GM18909 (cell line): ENCODE measurements around the gene ZNF763.
"Not testable (repeated sequence)": the region's sequence is repeated elsewhere in the genome, so short reads cannot be mapped to it uniquely, and the experiment has no call there.

Source experiments
- ATAC-seq: cut with Tn5 transposase; IDR thresholded peaks from one replicate; pipeline ENCODE4 v1.9.1; 2021; ENCODE audit warnings: mild to moderate bottlenecking; ENCODE audit not compliant: unreplicated experiment, poor library complexity

Gene ZNF763

DNA sequence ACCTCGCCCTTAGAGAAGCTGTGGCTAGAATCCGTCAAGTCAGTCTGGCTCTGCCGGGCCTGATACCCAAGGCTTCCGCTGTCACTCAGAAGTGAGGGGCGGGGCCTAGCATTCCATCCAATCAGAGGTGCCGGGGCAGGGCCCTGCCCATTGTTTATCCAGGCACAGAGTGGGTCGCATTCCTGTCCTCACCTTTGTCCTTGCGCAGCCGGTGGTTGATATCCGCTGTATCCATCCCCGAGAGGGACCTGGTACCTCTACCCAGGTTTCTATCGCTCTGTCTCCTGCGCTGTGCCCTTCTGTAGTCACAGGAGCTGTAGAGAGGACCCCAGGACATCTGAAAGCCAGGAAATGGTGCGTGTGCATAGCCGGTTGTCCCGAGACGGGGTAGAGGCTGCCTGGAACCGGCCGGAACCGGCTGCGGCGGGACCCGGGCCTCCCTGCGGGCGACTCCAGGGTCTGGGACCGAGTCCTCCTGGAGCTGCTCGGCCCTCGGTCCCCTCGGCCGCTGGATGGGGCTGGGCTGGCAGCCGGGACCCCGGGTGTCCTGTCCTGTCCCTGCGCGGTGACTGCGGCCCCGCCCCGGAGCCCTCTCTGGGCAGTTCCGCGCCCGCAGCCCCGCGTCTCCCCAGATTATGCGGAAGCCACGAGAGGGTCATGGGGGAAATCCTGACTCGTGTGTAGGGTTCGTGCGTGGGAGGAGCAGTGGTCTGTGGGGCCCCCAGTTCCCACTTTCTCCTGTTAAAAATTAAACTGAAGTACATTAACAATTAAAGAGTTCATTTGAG, at the start of gene ZNF763:
Gene ZNF763 (plus strand): TSS at position 183 of the 788 bp plus-strand sequence. CDS start 169 bp downstream, at position 352.
- peak; percentile 89 for ATAC-seq

DNA sequence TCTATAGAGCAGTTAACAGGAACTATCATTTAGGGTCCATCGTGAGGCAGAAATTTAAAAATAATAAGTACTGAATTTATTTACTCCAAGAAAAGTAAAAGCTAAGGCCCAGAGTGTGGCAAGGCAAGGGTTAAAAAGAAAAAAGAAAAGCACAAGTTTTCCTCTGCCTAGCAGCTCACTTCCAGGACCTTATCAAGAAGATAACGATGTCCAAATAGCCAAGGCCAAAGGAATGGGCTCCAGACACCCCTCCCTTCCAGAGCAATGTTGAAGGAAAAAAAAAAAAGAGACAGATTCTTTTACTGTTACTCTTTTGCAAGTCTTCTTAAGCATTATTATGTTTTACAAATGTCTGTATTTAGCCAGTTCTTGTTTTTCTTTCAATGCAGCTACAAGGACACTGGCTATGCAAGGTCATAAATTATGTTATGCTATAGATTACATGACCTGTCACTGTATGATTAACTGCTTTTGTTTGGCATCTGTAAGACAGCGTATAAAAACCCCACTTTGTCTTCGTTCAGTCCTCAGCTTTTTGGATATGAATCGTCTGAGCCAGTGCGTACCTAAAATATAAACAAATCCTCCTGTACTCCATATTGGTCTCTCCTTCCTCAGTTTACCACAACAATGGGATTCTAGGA, 42.9 kb upstream of the ZNF763 start:
- no peak for ATAC-seq

DNA sequence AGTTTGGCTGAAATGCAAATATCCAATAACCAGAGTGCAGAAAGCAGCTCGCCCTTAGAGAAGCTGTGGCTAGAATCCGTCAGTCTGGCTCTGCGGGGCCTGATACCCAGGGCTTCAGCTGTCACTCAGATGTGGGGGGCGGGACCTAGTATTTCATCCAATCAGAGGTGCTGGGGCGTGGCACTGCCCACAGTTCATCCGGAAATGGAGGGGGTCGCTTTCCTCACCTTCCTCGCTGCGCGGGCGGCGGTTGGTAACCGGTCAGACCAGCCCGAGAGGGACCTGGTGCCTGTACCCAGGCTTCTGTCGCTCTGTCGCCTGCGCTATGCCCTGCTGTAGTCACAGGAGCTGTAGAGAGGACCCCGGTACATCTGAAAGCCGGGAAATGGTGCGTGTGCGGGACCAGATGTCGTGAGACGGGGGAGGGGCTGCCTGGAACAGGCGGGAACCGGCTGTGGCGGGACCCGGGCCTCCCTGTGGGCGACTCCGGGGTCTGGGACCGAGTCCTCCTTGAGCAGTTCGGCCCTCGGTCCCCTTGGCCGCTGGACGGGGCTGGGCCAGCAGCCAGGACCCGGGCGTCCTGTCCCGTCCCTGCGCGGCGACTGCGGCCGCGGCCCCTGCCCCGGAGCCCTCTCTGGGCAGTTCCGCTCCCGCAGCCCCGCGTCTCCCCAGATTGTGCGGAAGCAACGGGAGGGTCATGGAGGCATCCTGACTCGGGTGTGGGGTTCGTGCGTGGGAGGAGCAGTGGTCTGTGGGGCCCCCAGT, 39.8 kb upstream of the ZNF763 start, which contains the start of gene ZNF700:
Gene ZNF700 (plus strand): TSS at position 222 of the 765 bp plus-strand sequence. CDS start 104 bp downstream, at position 326.
- ATAC-seq: peak; percentile 87

DNA sequence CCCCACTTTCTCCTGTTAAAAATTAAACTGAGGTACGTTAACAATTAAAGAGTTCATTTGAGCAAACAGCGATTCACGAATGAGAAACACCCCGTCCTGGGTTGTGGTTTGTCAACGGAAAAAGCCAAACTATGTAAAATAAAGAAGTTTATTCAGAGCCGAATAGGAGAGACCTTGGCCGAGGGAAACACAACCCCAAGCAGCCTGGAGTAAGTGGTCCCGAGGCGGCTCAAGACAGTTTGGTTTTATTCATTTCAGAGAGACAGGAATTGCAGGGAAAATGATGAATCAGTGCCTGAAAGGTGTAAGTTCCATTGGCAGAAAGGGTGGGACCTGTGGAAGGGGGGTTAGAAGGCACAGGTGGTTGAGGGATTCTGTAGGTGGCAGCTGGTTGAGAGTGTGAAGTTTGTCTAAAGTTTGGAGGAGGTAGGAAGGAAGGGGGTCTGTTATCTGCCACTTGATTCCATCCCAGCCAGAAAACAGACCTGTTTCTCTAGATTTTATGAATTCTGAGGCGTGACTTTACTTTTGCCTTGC, 39.1 kb upstream of the ZNF763 start:
- ATAC-seq: not testable (repeated sequence)

DNA sequence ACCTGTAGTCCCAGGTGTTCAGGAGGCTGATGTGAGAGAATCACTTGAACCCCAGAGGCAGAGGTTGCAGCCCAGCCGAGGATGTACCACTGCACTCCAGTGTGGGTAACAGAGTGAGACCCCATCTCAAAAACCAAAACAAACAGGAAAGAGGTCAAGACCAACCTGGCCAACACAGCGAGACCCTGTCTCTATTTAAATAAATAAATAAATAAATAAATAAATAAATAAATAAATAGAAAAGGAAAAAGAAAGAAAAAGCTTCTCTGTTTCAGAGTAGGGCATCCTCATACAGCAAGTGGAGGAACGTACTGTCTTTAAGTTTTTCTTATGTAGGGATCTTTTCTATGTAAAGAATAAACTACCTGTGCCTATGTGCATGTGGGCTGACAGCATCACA, 37.6 kb upstream of the ZNF763 start:
- no peak for ATAC-seq

DNA sequence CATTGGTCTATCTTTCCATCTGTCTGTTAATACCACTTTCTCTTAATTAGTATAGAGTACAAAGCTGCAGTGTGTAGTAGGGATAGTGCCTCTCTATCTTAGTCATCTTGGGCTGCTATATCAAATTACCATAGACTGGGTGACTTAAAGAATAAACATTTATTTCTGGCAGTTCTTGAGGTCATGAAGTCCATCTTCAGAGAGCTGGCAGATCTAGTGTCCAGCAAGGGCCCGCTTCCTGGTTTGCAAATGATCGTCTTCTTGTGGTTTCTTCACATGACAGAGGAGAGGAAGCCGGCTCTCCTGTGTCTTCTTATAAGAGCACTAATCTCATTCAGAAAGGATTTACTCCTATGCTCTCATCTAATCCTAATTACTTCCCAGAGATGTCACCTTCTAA, 33.8 kb upstream of the ZNF763 start:
- no peak for ATAC-seq

DNA sequence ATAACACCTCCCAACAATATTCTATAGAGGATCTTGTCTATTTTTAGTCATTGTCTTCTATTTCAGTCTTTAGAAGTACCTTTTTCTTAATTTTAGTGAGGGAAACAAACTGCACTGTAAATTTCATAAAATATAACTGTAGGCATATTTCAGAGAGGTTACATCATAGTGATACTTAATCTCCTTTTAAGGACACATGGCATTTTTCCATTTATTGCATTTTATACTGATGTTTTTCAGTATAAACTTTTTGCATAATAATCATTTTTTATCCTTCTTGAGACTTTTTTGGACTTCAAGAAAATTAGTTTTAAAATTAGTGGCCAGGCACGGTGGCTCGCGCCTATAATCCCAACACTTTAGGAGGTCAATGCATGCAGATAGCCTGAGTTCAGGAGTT, 33.3 kb upstream of the ZNF763 start:
- ATAC-seq: no peak

DNA sequence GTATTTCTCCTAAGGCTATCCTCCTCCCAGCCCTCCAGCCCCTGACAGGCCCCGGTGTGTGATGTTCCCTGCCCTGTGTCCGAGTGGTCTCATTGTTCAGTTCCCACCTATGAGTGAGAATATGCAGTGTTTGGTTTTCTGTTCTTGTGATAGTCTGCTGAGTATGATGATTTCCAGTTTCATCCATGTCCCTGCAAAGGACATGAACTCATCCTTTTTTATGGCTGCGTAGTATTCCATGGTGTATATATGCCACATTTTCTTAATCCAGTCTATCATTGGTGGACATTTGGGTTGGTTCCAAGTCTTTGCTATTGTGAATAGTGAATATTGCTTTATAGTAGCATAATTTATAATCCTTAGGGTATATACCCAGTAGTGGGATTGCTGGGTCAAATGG, 29.0 kb upstream of the ZNF763 start:
- ATAC-seq: not testable (repeated sequence)

DNA sequence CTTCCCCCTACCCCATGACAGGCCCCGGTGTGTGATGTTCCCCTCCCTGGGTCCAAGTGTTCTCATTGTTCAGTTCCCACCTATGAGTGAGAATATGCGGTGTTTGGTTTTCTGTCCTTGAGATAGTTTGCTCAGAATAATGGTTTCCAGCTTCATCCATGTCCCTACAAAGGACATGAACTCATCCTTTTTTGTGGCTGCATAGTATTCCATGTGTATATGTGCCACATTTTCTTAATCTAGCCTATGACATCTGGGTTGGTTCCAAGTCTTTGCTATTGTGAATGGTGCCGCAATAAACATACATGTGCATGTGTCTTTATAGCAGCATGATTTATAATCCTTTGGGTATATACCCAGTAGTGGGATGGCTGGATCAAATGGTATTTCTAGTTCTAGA, 26.5 kb upstream of the ZNF763 start:
- ATAC-seq: not testable (repeated sequence)

DNA sequence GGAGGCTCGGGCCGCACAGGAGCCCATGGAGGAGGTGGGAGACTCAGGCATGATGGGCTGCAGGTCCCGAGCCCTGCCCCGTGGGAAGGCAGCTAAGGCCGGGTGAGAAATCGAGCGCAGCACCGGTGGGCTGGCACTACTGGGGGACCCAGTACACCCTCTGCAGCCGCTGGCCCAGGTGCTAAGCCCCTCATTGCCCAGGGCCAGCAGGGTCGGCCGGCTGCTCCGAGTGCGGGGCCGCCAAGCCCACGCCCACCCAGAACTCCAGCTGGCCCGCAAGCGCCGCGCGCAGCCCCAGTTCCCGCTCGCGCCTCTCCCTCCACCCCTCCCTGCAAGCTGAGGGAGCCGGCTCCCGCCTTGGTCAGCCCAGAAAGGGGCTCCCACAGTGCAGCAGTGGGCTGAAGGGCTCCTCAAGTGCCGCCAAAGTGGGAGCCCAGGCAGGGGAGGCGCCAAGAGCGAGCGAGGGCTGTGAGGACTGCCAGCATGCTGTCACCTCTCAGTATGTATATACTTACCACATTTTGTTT, 23.4 kb upstream of the ZNF763 start:
- ATAC-seq: not testable (repeated sequence)

DNA sequence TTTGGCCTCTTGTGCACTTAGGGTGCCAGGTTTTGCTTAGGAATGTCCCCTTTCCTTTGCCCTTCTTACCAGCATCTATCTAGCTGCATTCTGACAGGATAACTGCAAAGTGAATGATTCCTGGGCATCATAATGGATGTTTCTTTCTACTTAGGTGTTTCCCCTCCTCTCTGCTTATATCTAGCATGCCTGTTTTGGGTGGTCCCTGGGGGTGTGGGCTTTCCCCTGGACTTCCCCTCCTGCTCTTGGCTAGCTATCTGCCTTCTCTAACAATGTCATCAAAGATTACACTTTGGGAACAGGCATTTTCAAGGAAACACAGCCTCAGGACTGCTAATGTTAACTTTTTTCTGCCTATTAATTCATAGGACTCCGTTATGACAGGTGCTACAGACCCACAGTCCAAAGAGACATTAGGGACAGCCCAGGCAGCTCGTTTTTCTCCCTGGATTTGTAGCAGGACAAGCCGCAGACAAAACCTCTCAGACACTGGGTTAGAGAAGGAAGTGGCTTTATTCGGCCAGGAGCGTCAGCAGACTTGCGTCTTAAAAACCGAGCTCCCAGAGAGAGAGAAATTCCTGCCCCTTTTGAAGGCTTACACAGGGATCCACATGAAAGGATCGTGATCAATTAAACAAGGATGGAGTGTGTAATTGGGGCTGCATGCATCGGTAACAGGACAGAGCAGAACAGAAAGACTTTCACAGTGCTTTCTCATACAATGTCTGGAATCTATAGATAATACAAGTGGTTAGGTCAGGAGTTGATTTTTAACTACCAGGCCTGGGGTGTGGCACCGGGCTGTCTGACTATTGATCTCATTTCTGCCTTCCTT, 22.6 kb upstream of the ZNF763 start:
- no peak for ATAC-seq

DNA sequence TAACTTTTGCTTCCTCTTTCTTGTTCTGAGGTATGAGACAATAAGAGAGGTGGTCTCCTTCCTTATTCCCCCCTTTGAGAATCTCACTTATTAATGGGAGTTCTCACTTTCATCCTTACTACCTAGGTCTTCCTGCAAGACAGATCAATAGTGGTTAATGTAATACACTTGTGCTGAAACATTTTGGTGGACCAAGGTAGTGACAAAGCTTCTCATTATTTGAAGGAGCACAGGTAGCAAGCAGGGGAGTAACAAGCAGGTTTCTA, 22.1 kb upstream of the ZNF763 start:
- ATAC-seq: no peak

DNA sequence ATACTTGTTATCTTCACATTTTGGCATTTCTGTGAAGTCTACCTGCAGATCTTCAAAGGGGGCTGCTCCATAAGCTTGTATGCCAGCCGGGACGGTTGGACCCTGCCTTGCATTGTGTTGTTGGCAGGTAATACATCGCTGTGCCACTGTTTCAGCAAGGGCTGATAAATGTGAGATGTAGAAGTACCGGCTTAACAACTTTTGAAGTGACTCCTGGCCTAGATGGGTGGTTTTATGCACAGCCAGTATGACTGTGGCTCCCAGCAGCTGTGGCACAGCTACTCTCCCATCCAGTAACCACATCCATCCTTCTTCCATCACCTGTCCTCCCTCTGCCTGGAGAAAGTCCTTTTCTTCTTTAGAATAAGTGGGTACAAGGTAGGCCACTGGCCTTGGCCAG, 20.2 kb upstream of the ZNF763 start:
- no peak for ATAC-seq

DNA sequence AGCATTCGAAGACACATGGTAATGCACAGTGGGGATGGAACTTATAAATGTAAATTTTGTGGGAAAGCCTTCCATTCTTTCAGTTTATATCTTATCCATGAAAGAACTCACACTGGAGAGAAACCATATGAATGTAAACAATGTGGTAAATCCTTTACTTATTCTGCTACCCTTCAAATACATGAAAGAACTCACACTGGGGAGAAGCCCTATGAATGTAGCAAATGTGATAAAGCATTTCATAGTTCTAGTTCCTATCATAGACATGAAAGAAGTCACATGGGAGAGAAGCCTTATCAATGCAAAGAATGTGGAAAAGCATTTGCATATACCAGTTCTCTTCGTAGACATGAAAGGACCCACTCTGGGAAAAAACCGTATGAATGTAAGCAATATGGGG, 16.2 kb upstream of the ZNF763 start:
- no peak for ATAC-seq

DNA sequence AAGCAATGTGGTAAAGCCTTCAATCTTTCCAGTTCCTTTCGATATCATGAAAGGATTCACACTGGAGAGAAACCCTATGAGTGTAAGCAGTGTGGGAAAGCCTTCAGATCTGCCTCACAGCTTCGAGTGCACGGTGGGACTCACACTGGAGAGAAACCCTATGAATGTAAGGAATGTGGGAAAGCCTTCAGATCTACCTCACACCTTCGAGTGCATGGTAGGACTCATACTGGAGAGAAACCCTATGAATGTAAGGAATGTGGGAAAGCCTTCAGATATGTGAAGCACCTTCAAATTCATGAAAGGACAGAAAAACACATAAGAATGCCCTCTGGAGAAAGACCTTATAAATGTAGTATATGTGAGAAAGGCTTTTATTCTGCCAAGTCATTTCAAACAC, 15.6 kb upstream of the ZNF763 start:
- ATAC-seq: no peak

DNA sequence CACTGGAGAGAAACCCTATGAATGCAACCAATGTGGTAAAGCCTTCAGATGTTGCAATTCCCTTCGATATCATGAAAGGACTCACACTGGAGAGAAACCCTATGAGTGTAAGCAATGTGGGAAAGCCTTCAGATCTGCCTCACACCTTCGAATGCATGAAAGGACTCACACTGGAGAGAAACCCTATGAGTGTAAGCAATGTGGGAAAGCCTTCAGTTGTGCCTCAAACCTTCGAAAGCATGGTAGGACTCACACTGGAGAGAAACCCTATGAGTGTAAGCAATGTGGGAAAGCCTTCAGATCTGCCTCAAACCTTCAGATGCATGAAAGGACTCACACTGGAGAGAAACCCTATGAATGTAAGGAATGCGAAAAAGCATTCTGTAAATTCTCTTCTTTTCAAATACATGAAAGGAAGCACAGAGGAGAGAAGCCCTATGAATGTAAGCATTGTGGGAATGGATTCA, 15.2 kb upstream of the ZNF763 start:
- ATAC-seq: not testable (repeated sequence)

DNA sequence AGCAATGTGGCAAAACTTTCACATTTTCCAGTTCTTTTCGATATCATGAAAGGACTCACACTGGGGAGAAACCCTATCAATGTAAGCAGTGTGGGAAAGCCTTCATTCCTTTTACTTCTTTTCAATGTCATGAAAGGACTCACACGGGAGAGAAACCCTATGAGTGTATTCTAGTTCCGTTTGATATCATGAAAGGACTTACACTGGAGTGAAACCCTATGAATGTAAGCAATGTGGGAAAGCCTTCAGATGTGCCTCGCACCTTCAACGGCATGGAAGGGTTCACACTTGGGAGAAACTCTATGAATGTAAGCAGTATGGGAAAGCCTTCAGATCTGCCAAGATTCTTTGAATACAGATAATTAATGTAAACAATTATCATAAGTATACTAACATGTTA, 14.5 kb upstream of the ZNF763 start:
- no peak for ATAC-seq

DNA sequence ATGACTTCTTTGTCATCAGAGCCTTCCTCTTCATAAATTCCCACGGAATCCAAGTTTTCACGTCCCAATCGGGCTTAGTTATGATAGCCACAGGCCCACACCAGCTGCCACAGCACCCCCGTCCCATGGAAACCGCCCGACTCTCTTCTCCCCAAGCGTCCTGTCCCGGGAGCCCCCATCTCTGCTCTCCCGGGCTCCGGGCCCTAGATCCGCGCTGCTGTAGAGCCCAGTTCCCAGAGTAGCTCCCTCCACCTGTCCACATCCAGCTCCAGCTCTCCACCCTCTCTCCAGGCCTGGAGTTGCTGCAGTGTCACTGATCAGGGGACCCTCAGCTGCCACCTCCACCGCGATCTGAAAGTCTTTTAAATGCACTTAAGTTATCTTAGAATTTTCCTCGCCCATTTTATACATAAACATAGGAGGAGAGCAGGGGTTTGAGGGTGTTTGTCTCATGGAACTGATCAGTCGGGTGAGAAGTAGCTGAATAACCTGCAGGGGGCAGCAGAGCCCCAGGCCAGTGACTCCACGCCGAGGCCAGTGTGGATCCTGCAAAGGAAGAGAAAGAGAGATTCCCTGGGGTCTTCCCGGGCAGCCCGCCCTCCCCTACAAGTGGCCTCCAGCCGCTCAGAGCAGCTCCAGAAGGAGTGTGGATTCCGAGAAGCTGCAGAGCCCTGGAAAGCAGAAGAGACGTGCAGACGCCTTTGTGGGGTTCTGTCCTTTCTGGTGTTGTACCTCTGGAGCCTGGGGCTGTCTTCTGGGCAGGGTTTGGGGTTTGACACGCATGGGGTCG, 1.1 kb upstream of the ZNF763 start:
- no peak for ATAC-seq

DNA sequence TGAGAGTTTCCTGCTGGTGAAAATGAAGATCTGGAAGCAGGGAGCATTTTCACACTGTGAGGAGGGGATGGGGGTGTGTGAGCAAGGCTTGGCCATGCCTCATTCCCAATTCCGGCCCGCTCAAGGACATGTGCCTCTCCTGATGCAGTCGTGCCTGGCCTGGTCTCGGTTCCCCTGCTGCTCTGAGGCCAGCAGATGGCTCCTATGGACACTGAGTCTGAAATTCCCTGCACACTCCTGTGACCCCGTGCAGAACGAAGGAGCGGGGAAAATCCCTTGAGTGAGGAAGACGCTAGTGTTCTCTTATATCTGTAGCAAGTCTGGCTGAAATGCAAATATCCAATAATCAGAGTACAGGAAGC, 363 bp upstream of the ZNF763 start:
- ATAC-seq: no peak
